GM18870 (cell line): ENCODE results near the gene GPER1.
"Not testable (repeated sequence)": the region's sequence is repeated elsewhere in the genome, so short reads cannot be mapped to it uniquely, and the experiment has no call there.

Experiments used
- ATAC-seq: cut with Tn5 transposase; IDR thresholded peaks from one replicate; pipeline ENCODE4 v1.9.1; 2021; ENCODE audit warnings: moderate library complexity; ENCODE audit not compliant: unreplicated experiment

GPER1 gene

GRCh38 chr7:1101563-1102431, 13.9 kb downstream of the GPER1 start:
- no peak for ATAC-seq

GRCh38 chr7:1103009-1103788, 15.3 kb downstream of the GPER1 start:
- ATAC-seq = no peak

GRCh38 chr7:1103789-1104515, 16.0 kb downstream of the GPER1 start:
- no peak for ATAC-seq

GRCh38 chr7:1104516-1105179, 16.7 kb downstream of the GPER1 start:
- ATAC-seq = no peak

- ATAC-seq = no peak
Observed at GRCh38 chr7:1105189-1105588, 17.3 kb downstream of the GPER1 start.

GRCh38 chr7:1106063-1106792, 18.3 kb downstream of the GPER1 start:
- no peak for ATAC-seq

GRCh38 chr7:1106793-1107421, 19.0 kb downstream of the GPER1 start:
- no peak for ATAC-seq

GRCh38 chr7:1108264-1108920, 20.5 kb downstream of the GPER1 start:
- no peak for ATAC-seq

GRCh38 chr7:1109581-1110310, 21.8 kb downstream of the GPER1 start:
- ATAC-seq = no peak

GRCh38 chr7:1110358-1110757, 22.4 kb downstream of the GPER1 start:
- no peak for ATAC-seq

- no peak for ATAC-seq
Observed at GRCh38 chr7:1111156-1111555, 23.2 kb downstream of the GPER1 start.

GRCh38 chr7:1112109-1112508, 24.2 kb downstream of the GPER1 start:
- ATAC-seq = no peak

- no peak for ATAC-seq
Observed at GRCh38 chr7:1112625-1113547, 25.0 kb downstream of the GPER1 start.

GRCh38 chr7:1113548-1113885, 25.6 kb downstream of the GPER1 start:
- no peak for ATAC-seq

- no peak for ATAC-seq
Observed at GRCh38 chr7:1114088-1114487, 26.2 kb downstream of the GPER1 start.

GRCh38 chr7:1114505-1114904, 26.6 kb downstream of the GPER1 start:
- no peak for ATAC-seq

- not testable (repeated sequence) for ATAC-seq
Observed at GRCh38 chr7:1115171-1116045, 27.5 kb downstream of the GPER1 start.
